DOHH2 (cell line): Measurements from ENCODE around the gene ZFYVE16.

Experiments
- H3F3A ChIP-seq: fragments of 200-600 bp; sonication (generic), shearing (Covaris generic); 2 replicates; pipeline ENCODE4 v1.6.0; 2016; ENCODE audit warnings: antibody characterized with exemption, mild to moderate bottlenecking; ENCODE audit not compliant: control insufficient read depth, insufficient read depth
- H3K27ac ChIP-seq: fragments of 200-600 bp; sonication (generic); 2 replicates; pipeline ENCODE4 v1.5.1; 2014; ENCODE audit warnings: low read depth, mild to moderate bottlenecking, low read length, moderate library complexity
- H3K27me3 ChIP-seq: fragments of 200-600 bp; sonication (generic); 2 replicates; pipeline ENCODE4 v1.6.1; 2014; ENCODE audit warnings: mild to moderate bottlenecking, low read length, mixed read lengths; ENCODE audit not compliant: control insufficient read depth
- H3K36me3 ChIP-seq: fragments of 200-600 bp; sonication (generic); 2 replicates; pipeline ENCODE4 v1.6.1; 2014; ENCODE audit warnings: mild to moderate bottlenecking, low read length, moderate library complexity, mixed read lengths; ENCODE audit not compliant: control insufficient read depth
- H3K4me1 ChIP-seq: fragments of 200-600 bp; sonication (generic); 2 replicates; pipeline ENCODE4 v1.6.1; 2014; ENCODE audit warnings: mild to moderate bottlenecking, low read length, mixed read lengths; ENCODE audit not compliant: control insufficient read depth
- H3K4me2 ChIP-seq: fragments of 200-600 bp; sonication (generic); 2 replicates; pipeline ENCODE4 v1.6.0; 2014; ENCODE audit warnings: mild to moderate bottlenecking, low read length, moderate library complexity
- H3K4me3 ChIP-seq: fragments of 200-600 bp; sonication (generic); 2 replicates; pipeline ENCODE4 v1.5.1; 2014; ENCODE audit warnings: mild to moderate bottlenecking, low read length, mixed read lengths
- H3K79me2 ChIP-seq: fragments of 200-600 bp; sonication (generic); 2 replicates; pipeline ENCODE4 v1.6.1; 2014; ENCODE audit warnings: mild to moderate bottlenecking, low read length, mixed read lengths; ENCODE audit not compliant: control insufficient read depth
- H3K9me2 ChIP-seq: fragments of 200-600 bp; sonication (generic); replicated peaks from 2 replicates; pipeline ENCODE4 v1.6.1; 2014; ENCODE audit warnings: mild to moderate bottlenecking, low read length, mixed read lengths; ENCODE audit not compliant: control insufficient read depth
- H3K9me3 ChIP-seq: fragments of 200-600 bp; sonication (generic); 2 replicates; pipeline ENCODE4 v1.6.1; 2014; ENCODE audit warnings: antibody characterized with exemption, low read length, mixed read lengths; ENCODE audit not compliant: control insufficient read depth, insufficient read depth
- H4K20me1 ChIP-seq: fragments of 200-600 bp; sonication (generic); 2 replicates; pipeline ENCODE4 v1.6.0; 2014; ENCODE audit warnings: low read depth, mild to moderate bottlenecking, antibody characterized with exemption, low read length, moderate library complexity; ENCODE audit not compliant: control insufficient read depth, insufficient read depth
- CTCF ChIP-seq: fragments of 200-600 bp; sonication (generic); IDR thresholded peaks from one replicate; pipeline ENCODE4 v1.5.1; 2014; ENCODE audit warnings: antibody characterized with exemption, mild to moderate bottlenecking, low read depth, low read length; ENCODE audit not compliant: poor library complexity, severe bottlenecking
- EZH2phosphoT487 ChIP-seq: fragments of 200-600 bp; sonication (generic); IDR thresholded peaks from 2 replicates; pipeline ENCODE4 v1.6.1; 2017; ENCODE audit warnings: borderline replicate concordance, mild to moderate bottlenecking, antibody characterized with exemption, low read length, moderate library complexity, mixed read lengths

Gene ZFYVE16

DNA sequence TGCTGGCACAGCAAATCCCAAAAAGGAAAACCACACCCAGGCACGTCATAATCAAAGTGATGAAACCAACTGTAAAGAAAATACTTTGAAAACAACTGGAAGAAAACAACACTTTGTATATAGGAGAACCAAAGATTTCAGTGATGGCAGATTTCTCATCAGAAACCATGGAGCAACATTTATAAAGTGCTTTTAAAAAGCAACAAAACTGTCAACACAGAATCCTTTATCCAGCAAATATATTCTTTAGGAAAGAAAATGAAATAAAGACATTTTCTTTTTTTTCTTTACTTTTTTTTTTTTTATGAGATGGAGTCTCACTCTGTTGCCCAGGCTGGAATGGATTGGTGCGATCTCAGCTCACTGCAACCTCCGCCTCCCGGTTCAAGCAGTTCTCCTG, 74.7 kb downstream of the ZFYVE16 start:
- H3F3A ChIP-seq = peaks cover 5% of the 10 kb centered on the region; the same call in 1 of the 2 replicates
- H3K27ac ChIP-seq = no peak overlapping the region
- no peak overlapping the region for H3K4me3 ChIP-seq
- H3K9me2 ChIP-seq = no peaks in the 10 kb centered on the region
- no peaks in the 10 kb centered on the region for H4K20me1 ChIP-seq
- no peaks in the 10 kb centered on the region for H3K9me3 ChIP-seq
- no peak overlapping the region for H3K4me2 ChIP-seq
- no peaks in the 10 kb centered on the region for H3K79me2 ChIP-seq
- no peaks in the 10 kb centered on the region for H3K36me3 ChIP-seq
- no peaks in the 10 kb centered on the region for H3K27me3 ChIP-seq
- H3K4me1 ChIP-seq = peaks cover 2% of the 10 kb centered on the region
- TF ChIP-seq EZH2phosphoT487 (no peak), CTCF (no peak)

DNA sequence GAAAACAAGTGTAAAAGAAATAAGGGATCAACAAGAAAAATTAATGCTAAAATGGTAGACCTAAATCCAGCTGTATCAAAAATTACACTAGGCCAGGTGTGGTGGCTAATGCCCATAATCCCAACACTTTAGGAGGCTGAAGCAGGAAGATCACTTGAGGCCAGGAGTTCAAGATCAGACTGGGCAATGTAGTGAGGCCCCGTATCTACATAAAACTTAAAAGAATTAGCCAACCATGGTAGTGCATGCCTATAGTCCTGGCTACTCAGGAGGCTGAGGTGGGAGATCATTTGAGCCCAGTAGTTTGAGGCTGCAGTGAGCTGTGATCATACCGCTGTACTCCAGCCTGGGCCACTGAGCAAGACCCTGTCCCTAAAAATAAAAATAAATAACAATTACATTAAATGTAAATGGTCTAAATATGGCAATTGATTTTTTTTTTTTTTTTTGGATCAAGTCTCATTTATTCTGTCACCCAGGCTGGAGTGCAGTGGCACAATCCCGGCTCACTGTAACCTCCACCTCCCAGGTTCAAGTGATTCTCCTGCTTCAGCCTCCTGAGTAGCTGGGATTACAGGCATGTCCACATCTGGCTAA, 75.9 kb downstream of the ZFYVE16 start:
- Histone ChIP-seq H3K4me2 (no peak overlapping the region), H3K36me3 (no peaks in the 10 kb centered on the region), H3K79me2 (no peaks in the 10 kb centered on the region), H3F3A (peaks cover 5% of the 10 kb centered on the region; the same call in 1 of the 2 replicates), H3K4me1 (peaks cover 8% of the 10 kb centered on the region), H3K27me3 (no peaks in the 10 kb centered on the region), H3K9me2 (no peaks in the 10 kb centered on the region), H3K27ac (no peak overlapping the region), H3K9me3 (no peaks in the 10 kb centered on the region), H4K20me1 (no peaks in the 10 kb centered on the region), H3K4me3 (no peak overlapping the region)
- TF ChIP-seq CTCF (no peak), EZH2phosphoT487 (no peak)

- Histone ChIP-seq H3K27ac (no peak overlapping the region), H3K79me2 (no peaks in the 10 kb centered on the region), H3K9me3 (no peaks in the 10 kb centered on the region), H4K20me1 (no peaks in the 10 kb centered on the region), H3K36me3 (no peaks in the 10 kb centered on the region), H3K4me1 (peaks cover 8% of the 10 kb centered on the region), H3K9me2 (no peaks in the 10 kb centered on the region), H3K4me2 (peak overlapping the region; percentile 83), H3K27me3 (no peaks in the 10 kb centered on the region), H3F3A (peaks cover 8% of the 10 kb centered on the region; the same call in 1 of the 2 replicates), H3K4me3 (peak overlapping the region; percentile 77)
- no peak for TF ChIP-seq EZH2phosphoT487
- no peak for TF ChIP-seq CTCF
Measured at GRCh38 chr5:80487444-80487828, 79.6 kb downstream of the ZFYVE16 start.
